BE2C (cell line): ENCODE measurements around the gene FUOM.
"Not testable (repeated sequence)": the region's sequence is repeated elsewhere in the genome, so short reads cannot be mapped to it uniquely, and the experiment has no call there.

Experiments
- DNase-seq: peaks from one replicate; pipeline ENCODE4 v3.0.0-alpha.2; 2020
- H3K27me3 ChIP-seq: fragments of 250-450 bp; sonication (Bioruptor Pico); 2 replicates; pipeline ENCODE4 v1.5.1; 2020; ENCODE audit warnings: mild to moderate bottlenecking
- H3K36me3 ChIP-seq: fragments of 250-450 bp; sonication (Bioruptor Pico); 2 replicates; pipeline ENCODE4 v1.5.1; 2020; ENCODE audit warnings: mild to moderate bottlenecking
- H3K4me1 ChIP-seq: fragments of 250-450 bp; sonication (Bioruptor Pico); 2 replicates; pipeline ENCODE4 v1.5.1; 2020
- H3K4me3 ChIP-seq: 2 replicates; pipeline ENCODE4 v1.5.1; 2011; ENCODE audit warnings: low read depth, low read length
- H3K9me3 ChIP-seq: fragments of 250-450 bp; sonication (Bioruptor Pico); 2 replicates; pipeline ENCODE4 v1.5.1; 2020
- CTCF ChIP-seq: IDR thresholded peaks from 2 replicates; pipeline ENCODE4 v1.5.1; 2012; ENCODE audit warnings: mild to moderate bottlenecking, low read depth, low read length

Gene FUOM

GRCh38 chr10:133378251-133379096 is 20.7 kb upstream of the FUOM start:
- TF ChIP-seq CTCF, result no peak
- H3K4me1 ChIP-seq, result no peaks in the 10 kb centered on the region; the same call in 1 of the 2 replicates
- peak; percentile 60 for DNase-seq
- no peaks in the 10 kb centered on the region for H3K36me3 ChIP-seq
- H3K27me3 ChIP-seq, result no peaks in the 10 kb centered on the region
- no peaks in the 10 kb centered on the region for H3K9me3 ChIP-seq
- peak overlapping the region; percentile 69 for H3K4me3 ChIP-seq

- TF ChIP-seq CTCF, result no peak
- Histone ChIP-seq H3K4me1 (no peaks in the 10 kb centered on the region; the same call in 1 of the 2 replicates), H3K9me3 (no peaks in the 10 kb centered on the region), H3K4me3 (peak overlapping the region; percentile 69), H3K36me3 (no peaks in the 10 kb centered on the region), H3K27me3 (no peaks in the 10 kb centered on the region)
- no peak for DNase-seq
Measured at GRCh38 chr10:133377818-133378250, 20.0 kb upstream of the FUOM start.

GRCh38 chr10:133377025-133377817 is 19.4 kb upstream of the FUOM start:
- no peak for TF ChIP-seq CTCF
- DNase-seq, result no peak
- no peaks in the 10 kb centered on the region for H3K27me3 ChIP-seq
- H3K4me3 ChIP-seq, result no peak overlapping the region
- no peaks in the 10 kb centered on the region; the same call in 1 of the 2 replicates for H3K4me1 ChIP-seq
- no peaks in the 10 kb centered on the region for H3K36me3 ChIP-seq
- H3K9me3 ChIP-seq, result no peaks in the 10 kb centered on the region

GRCh38 chr10:133376183-133376582 is 18.4 kb upstream of the FUOM start:
- not testable (repeated sequence) for H3K27me3 ChIP-seq, H3K9me3 ChIP-seq, DNase-seq, H3K36me3 ChIP-seq, H3K4me3 ChIP-seq, H3K4me1 ChIP-seq

GRCh38 chr10:133375357-133376115 is 17.7 kb upstream of the FUOM start:
- no peaks in the 10 kb centered on the region for H3K36me3 ChIP-seq
- no peak overlapping the region for H3K4me3 ChIP-seq
- no peaks in the 10 kb centered on the region for H3K9me3 ChIP-seq
- H3K27me3 ChIP-seq, result no peaks in the 10 kb centered on the region
- TF ChIP-seq CTCF, result no peak
- no peaks in the 10 kb centered on the region; the same call in 1 of the 2 replicates for H3K4me1 ChIP-seq
- no peak for DNase-seq
